Activated CD4-positive, alpha-beta T cell treated with anti-CD3 and anti-CD28 coated beads for 4 hours (primary cell): ENCODE results near the gene IDE.
A peak's percentile ranks its signal among the peaks of the same experiment; 100 is the strongest.
"Not testable (repeated sequence)": the region's sequence is repeated elsewhere in the genome, so short reads cannot be mapped to it uniquely, and the experiment has no call there.

Experiments used
- DNase-seq, 2 donors: peaks; one replicate each; pipeline ENCODE4 v3.0.0-alpha.2; 2020

The IDE gene

GRCh38 chr10:92573798-92574547 lies at the start of gene IDE:
Gene IDE, minus strand, starts transcription at chr10:92574093. Its CDS starts 74 bp downstream, at chr10:92574019.
- peak; percentile 72 to 74 for DNase-seq

- no peak for DNase-seq
Measured at GRCh38 chr10:92619368-92619767, 45.5 kb upstream of the IDE start.

GRCh38 chr10:92615515-92615914 lies 41.6 kb upstream of the IDE start:
- no peak for DNase-seq

- DNase-seq = no peak
Measured at GRCh38 chr10:92604841-92605240, 30.9 kb upstream of the IDE start.

- DNase-seq = no peak
Measured at GRCh38 chr10:92598321-92598720, 24.4 kb upstream of the IDE start.

GRCh38 chr10:92595505-92595904 lies 21.6 kb upstream of the IDE start:
- no peak for DNase-seq

- no peak for DNase-seq
Measured at GRCh38 chr10:92593619-92594588, 20.0 kb upstream of the IDE start.

GRCh38 chr10:92592761-92593618 lies 19.1 kb upstream of the IDE start, which contains the start of gene KIF11:
Gene KIF11, plus strand, starts transcription at chr10:92593130. Its CDS starts 246 bp downstream, at chr10:92593376.
- peak; percentile 95 to 97 for DNase-seq

- peak; percentile 81 to 86 for DNase-seq
Measured at GRCh38 chr10:92591550-92592022, 17.7 kb upstream of the IDE start.

- DNase-seq = peak in 1 of 2 donors; percentile 7
Measured at GRCh38 chr10:92590623-92591549, 17.0 kb upstream of the IDE start.

- DNase-seq = not testable (repeated sequence)
Measured at GRCh38 chr10:92582347-92582746, 8.5 kb upstream of the IDE start.

- DNase-seq = no peak
Measured at GRCh38 chr10:92575961-92576360, 2.1 kb upstream of the IDE start.

- DNase-seq = peak in 1 of 2 donors; percentile 3
Measured at GRCh38 chr10:92574548-92575261, 812 bp upstream of the IDE start.

GRCh38 chr10:92573091-92573797 lies 649 bp downstream of the IDE start:
- peak; percentile 28 to 33 for DNase-seq

GRCh38 chr10:92572362-92573090 lies 1.4 kb downstream of the IDE start:
- no peak for DNase-seq

- no peak for DNase-seq
Measured at GRCh38 chr10:92571649-92572048, 2.2 kb downstream of the IDE start.

GRCh38 chr10:92569663-92570062 lies 4.2 kb downstream of the IDE start:
- not testable (repeated sequence) for DNase-seq

GRCh38 chr10:92569071-92569470 lies 4.8 kb downstream of the IDE start:
- no peak for DNase-seq

- DNase-seq = no peak
Measured at GRCh38 chr10:92567952-92568600, 5.8 kb downstream of the IDE start.
